SW480 (cell line): Measurements from ENCODE around the gene RNF180.
"Not testable (repeated sequence)": the region's sequence is repeated elsewhere in the genome, so short reads cannot be mapped to it uniquely, and the experiment has no call there.

ENCODE experiments used
- DNase-seq: peaks from one replicate; pipeline ENCODE4 v3.0.0-alpha.2; 2016; ENCODE audit warnings: low spot score

RNF180 gene

DNA sequence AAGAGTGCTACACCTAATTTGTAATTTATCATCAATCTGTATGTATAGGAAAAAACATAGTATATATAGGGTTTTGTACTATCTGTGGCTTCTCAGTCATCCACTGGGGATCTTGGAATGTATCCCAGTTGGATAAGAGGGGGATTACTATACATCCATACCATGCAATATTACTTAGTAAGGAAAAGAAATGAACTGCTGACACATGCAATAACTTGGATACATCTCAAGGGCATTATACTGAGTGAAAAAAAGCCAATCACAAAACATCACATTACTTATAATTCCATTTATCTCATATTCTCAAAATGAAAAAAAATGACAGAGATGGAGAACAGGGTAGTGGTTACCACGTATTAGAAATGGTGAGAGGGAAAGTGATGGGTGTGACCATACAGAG lies 231.9 kb downstream of the RNF180 start:
- no peak for DNase-seq

GRCh38 chr5:64398735-64399134 lies 233.1 kb downstream of the RNF180 start:
- not testable (repeated sequence) for DNase-seq

GRCh38 chr5:64407103-64407825 lies 241.6 kb downstream of the RNF180 start:
- not testable (repeated sequence) for DNase-seq

- DNase-seq, result no peak
Observed at GRCh38 chr5:64417390-64417789, 251.7 kb downstream of the RNF180 start.

- no peak for DNase-seq
Observed at GRCh38 chr5:64418013-64418412, 252.4 kb downstream of the RNF180 start.
